Nasal cavity respiratory epithelium epithelial cell of viscerocranial mucosa (primary cell): Measurements from ENCODE around the gene OR52B4. TPM values are rescaled to one million over a fixed set of nuclear protein-coding genes. Genes with fewer than 3 reads are reported as not detected.

ENCODE experiments used
- total RNA-seq: library from RNA; depleted of rRNA; stranded (reverse); fragments of >200 nt; gene quantifications from 2 replicates; pipeline ENCODE4 v1.2.3, GENCODE V29; 2014

Gene OR52B4
- total RNA-seq = not detected in 2 replicates

DNA sequence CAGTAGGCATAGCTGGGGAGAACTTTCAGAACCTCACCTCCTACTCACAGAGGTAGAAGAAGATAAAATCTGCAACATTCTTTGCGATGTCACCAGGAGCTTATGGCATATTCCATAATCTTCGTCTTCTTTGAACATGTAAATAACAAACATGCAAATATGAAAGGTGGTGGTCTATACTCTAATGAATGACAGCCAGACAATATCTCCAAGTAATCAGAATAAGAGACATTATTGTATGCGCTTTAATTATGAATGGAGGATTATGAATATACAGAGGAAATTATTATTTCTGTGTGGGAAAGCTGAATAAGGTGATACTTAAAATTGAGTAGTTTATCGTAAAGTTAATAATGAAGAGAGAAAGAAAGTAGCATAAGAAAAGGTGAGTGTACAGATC lies at the start of gene OR52B4:
Gene OR52B4 (minus strand): TSS at position 101 of the 400 bp plus-strand sequence. CDS start 91 bp downstream, at position 10.

DNA sequence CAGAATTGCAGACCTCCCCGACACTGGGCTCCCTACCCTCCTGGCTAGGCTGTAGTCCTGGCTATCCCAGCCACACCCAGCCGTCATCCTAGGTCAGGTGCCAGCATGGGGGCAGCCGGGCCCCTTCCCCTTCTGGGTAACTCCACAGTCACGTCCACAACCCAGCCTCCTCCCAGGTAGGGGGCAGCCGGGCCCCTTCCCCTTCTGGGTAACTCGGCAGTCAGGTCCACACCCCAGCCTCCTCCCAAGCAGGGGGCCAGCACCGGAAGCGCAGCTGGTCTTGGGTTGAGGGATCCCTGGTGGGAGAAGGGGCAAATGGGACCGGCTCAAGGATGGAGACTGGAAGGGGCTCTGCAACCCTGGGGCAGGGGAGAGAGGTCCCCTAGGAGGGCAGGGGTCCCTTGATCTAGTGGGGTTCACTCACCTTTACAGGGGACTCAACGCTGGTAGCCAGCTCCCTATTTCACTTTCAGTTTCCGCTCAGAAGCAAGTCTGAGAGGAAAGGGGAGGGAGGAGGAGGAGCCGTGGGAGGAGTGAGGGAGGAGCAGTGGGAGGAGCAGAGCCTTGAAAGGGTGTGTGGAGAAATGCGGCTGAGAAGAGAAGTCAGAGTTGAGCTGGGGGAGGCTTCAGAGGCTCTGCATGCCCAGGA lies 25.1 kb upstream of the OR52B4 start, which contains the start of gene TRIM21:
Gene TRIM21 (minus strand): TSS at position 494 of the 649 bp plus-strand sequence. CDS start 3,293 bp downstream, outside the sequence.

Other genes with a start within 250 kb of the OR52B4 start
- gene TRIM21, start 25.3 kb upstream of the OR52B4 start, total RNA-seq = 10.3 and 15.9 TPM in 2 replicates
- not detected in 2 replicates for gene OR52K2, start 80.9 kb upstream of the OR52B4 start, total RNA-seq
- gene OR52K1, start 114.3 kb upstream of the OR52B4 start, total RNA-seq = not detected in 2 replicates
- gene OR52M1, start 176.8 kb upstream of the OR52B4 start, total RNA-seq = not detected in 2 replicates
- not detected in 2 replicates for gene OR52I2, start 213.4 kb upstream of the OR52B4 start, total RNA-seq
- gene OR52I1, start 225.7 kb upstream of the OR52B4 start, total RNA-seq = not detected in 2 replicates
- gene TRIM68, start 239.8 kb upstream of the OR52B4 start, total RNA-seq = 6.2 and 14.0 TPM in 2 replicates